ENCODE measurements around the gene LRRC36.
"Not testable (repeated sequence)": the region's sequence is repeated elsewhere in the genome, so short reads cannot be mapped to it uniquely, and the experiment has no call there.

The LRRC36 gene

GRCh38 chr16:67356396-67356795 lies 29.8 kb downstream of the LRRC36 start:
- no peak for DNase-seq (ENCODE audit: low read depth, low spot score)
- in situ Hi-C loops (cut with HindIII; ENCODE audit: low sequenced_read_pairs): no loop called here
- TF ChIP-seq CTCF (IDR thresholded peaks at IDR 0.05; ENCODE audit: low read depth, low read length): no peak
- H3K4me3 ChIP-seq (ENCODE audit: low read depth, low read length): no peak overlapping the region

GRCh38 chr16:67357561-67357960 lies 30.9 kb downstream of the LRRC36 start:
- no peak overlapping the region for H3K4me3 ChIP-seq (ENCODE audit: low read depth, low read length)
- DNase-seq (ENCODE audit: low read depth, low spot score): no peak
- in situ Hi-C loops (cut with HindIII; ENCODE audit: low sequenced_read_pairs): no loop called here
- no peak for TF ChIP-seq CTCF (IDR thresholded peaks at IDR 0.05; ENCODE audit: low read depth, low read length)

GRCh38 chr16:67359540-67360269 lies 33.1 kb downstream of the LRRC36 start:
- H3K4me3 ChIP-seq (ENCODE audit: low read depth, low read length); DNase-seq (ENCODE audit: low read depth, low spot score); in situ Hi-C loops (cut with HindIII; ENCODE audit: low sequenced_read_pairs): not testable (repeated sequence)

GRCh38 chr16:67361038-67361437 lies 34.4 kb downstream of the LRRC36 start:
- H3K4me3 ChIP-seq (ENCODE audit: low read depth, low read length): no peak overlapping the region
- TF ChIP-seq CTCF (IDR thresholded peaks at IDR 0.05; ENCODE audit: low read depth, low read length): no peak
- DNase-seq (ENCODE audit: low read depth, low spot score): no peak
- in situ Hi-C loops (cut with HindIII; ENCODE audit: low sequenced_read_pairs): no loop called here

- DNase-seq (ENCODE audit: low read depth, low spot score): no peak
- no peak for TF ChIP-seq CTCF (IDR thresholded peaks at IDR 0.05; ENCODE audit: low read depth, low read length)
- H3K4me3 ChIP-seq (ENCODE audit: low read depth, low read length): no peak overlapping the region
- in situ Hi-C loops (cut with HindIII; ENCODE audit: low sequenced_read_pairs): no loop called here
Measured at GRCh38 chr16:67364600-67365235, 38.1 kb downstream of the LRRC36 start.

GRCh38 chr16:67370661-67371060 lies 44.0 kb downstream of the LRRC36 start:
- TF ChIP-seq CTCF (IDR thresholded peaks at IDR 0.05; ENCODE audit: low read depth, low read length): no peak
- in situ Hi-C loops (cut with HindIII; ENCODE audit: low sequenced_read_pairs): no loop called here
- H3K4me3 ChIP-seq (ENCODE audit: low read depth, low read length): no peak overlapping the region
- DNase-seq (ENCODE audit: low read depth, low spot score): no peak

GRCh38 chr16:67372664-67373063 lies 46.0 kb downstream of the LRRC36 start:
- no peak overlapping the region for H3K4me3 ChIP-seq (ENCODE audit: low read depth, low read length)
- in situ Hi-C loops (cut with HindIII; ENCODE audit: low sequenced_read_pairs): no loop called here
- peak; percentile 43 for TF ChIP-seq CTCF (IDR thresholded peaks at IDR 0.05; ENCODE audit: low read depth, low read length)
- DNase-seq (ENCODE audit: low read depth, low spot score): peak; percentile 34

- H3K4me3 ChIP-seq (ENCODE audit: low read depth, low read length); in situ Hi-C loops (cut with HindIII; ENCODE audit: low sequenced_read_pairs); DNase-seq (ENCODE audit: low read depth, low spot score): not testable (repeated sequence)
Measured at GRCh38 chr16:67376012-67376411, 49.4 kb downstream of the LRRC36 start.
